ENCODE results near the gene ZDHHC1. TPM values are rescaled to one million over a fixed set of nuclear protein-coding genes. Genes with fewer than 3 reads are reported as not detected.

The ZDHHC1 gene
- total RNA-seq: 8.8 and 11.4 TPM in 2 replicates

GRCh38 chr16:67415872-67416793, at the start of gene ZDHHC1:
Gene ZDHHC1, minus strand, starts transcription at chr16:67416477. Its CDS starts 8,702 bp downstream, at chr16:67407775.

GRCh38 chr16:67430977-67431774, 14.9 kb upstream of the ZDHHC1 start, which contains the start of gene HSD11B2:
Gene HSD11B2, plus strand, starts transcription at chr16:67431121. Its CDS starts 128 bp downstream, at chr16:67431249.

GRCh38 chr16:67393111-67393787, 23.0 kb downstream of the ZDHHC1 start, which contains the start of gene TPPP3:
Gene TPPP3, minus strand, starts transcription at chr16:67393498. Its CDS starts 2,387 bp downstream, at chr16:67391111.

Other genes with a start within 250 kb of the ZDHHC1 start
- 20.3 and 26.3 TPM in 2 replicates for gene NOL3, start 245.9 kb downstream of the ZDHHC1 start, total RNA-seq
- 8.7 and 16.3 TPM in 2 replicates for gene MATCAP1, start 232.5 kb downstream of the ZDHHC1 start, total RNA-seq
- gene EXOC3L1, start 226.3 kb downstream of the ZDHHC1 start, total RNA-seq: 0.69 and 1.3 TPM in 2 replicates
- 49.0 and 49.8 TPM in 2 replicates for gene E2F4, start 224.3 kb downstream of the ZDHHC1 start, total RNA-seq
- gene ELMO3, start 217.3 kb downstream of the ZDHHC1 start, total RNA-seq: 0.06 and 0.83 TPM in 2 replicates
- 33.8 and 46.5 TPM in 2 replicates for gene TMEM208, start 189.3 kb downstream of the ZDHHC1 start, total RNA-seq
- gene FHOD1, start 169.0 kb downstream of the ZDHHC1 start, total RNA-seq: 18.8 and 22.7 TPM in 2 replicates
- 0.05 and 0.56 TPM in 2 replicates for gene SLC9A5, start 167.5 kb downstream of the ZDHHC1 start, total RNA-seq
- gene PLEKHG4, start 136.9 kb downstream of the ZDHHC1 start, total RNA-seq: 6.8 and 13.0 TPM in 2 replicates
- not detected in 2 replicates for gene KCTD19, start 89.7 kb downstream of the ZDHHC1 start, total RNA-seq
- gene LRRC36, start 89.7 kb downstream of the ZDHHC1 start, total RNA-seq: not detected in 2 replicates
- not detected in 2 replicates for gene TPPP3, start 23.0 kb downstream of the ZDHHC1 start, total RNA-seq
- gene HSD11B2, start 14.6 kb upstream of the ZDHHC1 start, total RNA-seq: 0.93 and 2.0 TPM in 2 replicates
- 99.7 and 107 TPM in 2 replicates for gene ATP6V0D1, start 64.7 kb upstream of the ZDHHC1 start, total RNA-seq
- not detected in 2 replicates for gene AGRP, start 67.1 kb upstream of the ZDHHC1 start, total RNA-seq
- gene RIPOR1, start 112.4 kb upstream of the ZDHHC1 start, total RNA-seq: 34.4 and 46.2 TPM in 2 replicates
- 12.5 and 19.1 TPM in 2 replicates for gene CTCF, start 146.0 kb upstream of the ZDHHC1 start, total RNA-seq
- 0.05 and 1.5 TPM in 2 replicates for gene CARMIL2, start 228.7 kb upstream of the ZDHHC1 start, total RNA-seq
- 12.9 and 15.7 TPM in 2 replicates for gene ACD, start 243.8 kb upstream of the ZDHHC1 start, total RNA-seq
- gene PARD6A, start 244.5 kb upstream of the ZDHHC1 start, total RNA-seq: 0.39 and 0.44 TPM in 2 replicates

All from cardiac ventricle fibroblast (primary cell).